GM18498 (cell line): ENCODE measurements around the gene CPZ.

ENCODE experiments used
- ATAC-seq: cut with Tn5 transposase; IDR thresholded peaks from one replicate; pipeline ENCODE4 v1.9.1; 2021; ENCODE audit warnings: mild to moderate bottlenecking, moderate library complexity; ENCODE audit not compliant: unreplicated experiment

CPZ gene

GRCh38 chr4:8579526-8580320, 12.8 kb upstream of the CPZ start:
- ATAC-seq, result no peak

GRCh38 chr4:8580321-8581093, 12.1 kb upstream of the CPZ start, which contains the start of gene GPR78:
TSS of gene GPR78 (plus strand) at chr4:8580392. CDS start at chr4:8580983, 591 bp downstream.
- ATAC-seq, result no peak

GRCh38 chr4:8581094-8581861, 11.3 kb upstream of the CPZ start:
- ATAC-seq, result no peak

- no peak for ATAC-seq
Measured at GRCh38 chr4:8582016-8582415, 10.5 kb upstream of the CPZ start.

DNA sequence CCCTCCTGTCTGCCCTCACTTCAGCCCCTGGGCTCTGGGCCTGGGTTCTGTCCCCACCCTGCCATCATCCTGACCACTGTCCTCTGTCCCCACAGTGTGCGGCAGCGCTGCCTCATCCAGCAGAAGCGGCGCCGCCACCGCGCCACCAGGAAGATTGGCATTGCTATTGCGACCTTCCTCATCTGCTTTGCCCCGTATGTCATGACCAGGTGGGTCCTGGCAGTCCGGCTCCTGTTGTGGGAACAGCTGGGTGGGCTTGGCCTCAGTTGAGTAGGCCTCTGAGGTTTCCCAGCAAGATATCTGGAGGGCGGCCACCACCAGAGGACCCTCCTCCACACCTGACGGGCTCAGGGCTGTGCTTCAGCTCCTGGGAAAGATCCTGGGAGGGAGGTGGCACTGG, 10.1 kb upstream of the CPZ start:
- no peak for ATAC-seq

DNA sequence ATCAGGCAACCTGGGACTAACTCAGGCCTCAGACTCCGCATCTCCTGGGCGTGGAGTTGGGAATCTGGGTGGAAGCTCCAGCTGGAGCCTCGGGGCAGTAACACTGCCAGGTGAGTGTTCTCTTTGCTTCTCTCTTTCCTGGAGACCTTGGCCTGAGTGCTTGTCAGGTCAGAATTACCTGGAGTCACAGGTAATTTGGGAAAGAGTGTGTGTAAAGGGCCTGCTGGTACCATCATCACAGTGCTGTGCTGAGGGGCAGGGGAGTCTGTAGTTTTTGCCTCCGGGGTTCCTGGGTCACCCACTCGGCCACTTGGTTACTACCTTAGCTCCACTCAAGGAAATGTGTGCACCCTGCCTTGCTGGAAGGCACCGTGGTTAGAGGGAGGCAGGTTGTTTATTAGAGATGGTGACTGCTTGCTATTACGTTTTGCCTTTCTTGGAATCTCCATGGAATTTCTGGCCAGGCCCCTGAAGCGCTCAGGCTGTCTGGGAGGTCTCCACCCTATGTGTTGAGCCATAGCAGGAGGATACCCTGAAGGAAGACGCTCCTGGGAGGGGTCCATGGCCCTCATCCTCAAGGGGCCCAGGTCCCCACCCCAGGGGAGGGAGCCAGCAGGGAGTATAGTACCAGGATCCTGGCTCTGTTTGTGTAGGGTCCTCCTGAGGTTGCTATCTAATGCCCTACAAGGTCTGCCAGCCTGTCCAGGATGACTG, 9.5 kb upstream of the CPZ start:
- ATAC-seq, result no peak

GRCh38 chr4:8583655-8584025, 8.9 kb upstream of the CPZ start:
- no peak for ATAC-seq

GRCh38 chr4:8585186-8585585, 7.4 kb upstream of the CPZ start:
- no peak for ATAC-seq

GRCh38 chr4:8585721-8586212, 6.8 kb upstream of the CPZ start:
- ATAC-seq, result no peak

DNA sequence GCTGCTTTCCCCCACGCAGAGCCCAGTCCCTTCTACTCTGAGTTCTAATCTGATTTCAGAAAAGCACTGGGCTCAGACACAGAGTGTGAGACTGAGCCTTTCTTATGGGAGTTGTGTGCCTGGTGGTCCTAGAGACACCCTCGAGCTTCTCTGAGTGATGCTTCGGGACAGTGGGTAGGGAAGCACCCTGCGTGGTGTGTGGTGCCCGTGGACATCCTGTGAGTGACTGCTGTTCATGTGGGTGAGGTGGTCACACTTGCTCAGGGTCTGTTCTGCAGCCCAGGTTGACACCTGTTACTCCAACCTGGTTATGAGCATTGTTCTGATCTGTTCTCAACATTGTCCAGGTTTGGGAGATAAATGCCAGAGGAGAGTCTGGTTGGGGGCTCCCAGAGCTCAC, 6.3 kb upstream of the CPZ start:
- ATAC-seq, result no peak

- ATAC-seq, result no peak
Measured at GRCh38 chr4:8586671-8587468, 5.7 kb upstream of the CPZ start.

DNA sequence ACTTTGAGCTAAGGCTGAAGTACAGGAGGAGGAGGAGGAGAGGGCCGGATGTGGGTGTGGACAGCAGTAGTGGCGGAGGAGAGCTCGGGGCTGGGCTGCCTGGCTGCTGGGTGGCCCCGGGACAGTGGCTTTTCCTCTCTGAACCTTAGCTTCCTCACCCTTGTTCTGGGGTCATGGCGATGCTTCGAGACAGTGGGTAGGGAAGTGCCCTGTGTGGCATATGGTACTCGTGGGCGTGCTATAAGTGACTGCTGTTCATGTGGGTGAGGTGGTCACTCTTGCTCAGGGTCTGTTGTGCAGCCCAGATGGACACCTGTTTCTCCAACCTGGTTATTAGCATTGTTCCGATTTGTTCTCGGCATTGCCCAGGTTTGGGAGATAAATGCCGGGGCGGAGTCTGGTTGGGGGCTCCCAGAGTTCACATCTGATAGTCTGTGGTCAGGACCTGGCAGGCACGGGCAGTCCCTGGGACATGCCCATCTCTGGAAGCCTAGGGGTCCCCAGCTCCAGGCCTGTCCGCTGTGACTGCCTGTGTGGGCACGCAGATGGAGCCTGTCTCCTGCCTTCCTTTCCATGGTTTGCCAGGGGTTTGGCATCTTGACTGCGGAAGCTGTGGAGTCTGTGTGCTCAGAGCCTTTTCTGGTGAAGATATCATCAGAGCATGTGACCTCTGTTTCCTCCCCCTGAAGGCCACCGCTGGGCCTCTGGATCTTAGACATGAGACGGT, 4.9 kb upstream of the CPZ start:
- no peak for ATAC-seq

- no peak for ATAC-seq
Measured at GRCh38 chr4:8588196-8588470, 4.4 kb upstream of the CPZ start.

DNA sequence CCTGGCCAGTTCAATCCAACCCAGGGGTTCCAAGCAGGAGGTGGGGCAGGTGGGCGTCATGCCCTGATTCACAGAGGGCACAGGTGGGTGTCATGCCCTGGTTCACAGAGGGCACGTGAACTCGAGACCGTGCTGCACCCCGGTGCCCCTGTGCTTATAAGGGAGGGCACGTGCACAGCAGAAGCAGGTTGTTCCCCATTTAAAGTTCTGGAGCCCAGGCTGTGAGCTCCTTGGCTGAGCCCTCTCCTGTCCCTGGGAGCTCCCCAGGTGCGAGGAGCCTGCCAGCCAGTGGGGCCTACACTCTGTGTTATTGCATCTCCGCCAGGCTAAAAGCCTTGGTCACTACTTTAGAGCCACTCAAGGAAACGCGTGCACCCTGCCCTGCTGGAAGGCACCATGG, 3.2 kb upstream of the CPZ start:
- no peak for ATAC-seq

DNA sequence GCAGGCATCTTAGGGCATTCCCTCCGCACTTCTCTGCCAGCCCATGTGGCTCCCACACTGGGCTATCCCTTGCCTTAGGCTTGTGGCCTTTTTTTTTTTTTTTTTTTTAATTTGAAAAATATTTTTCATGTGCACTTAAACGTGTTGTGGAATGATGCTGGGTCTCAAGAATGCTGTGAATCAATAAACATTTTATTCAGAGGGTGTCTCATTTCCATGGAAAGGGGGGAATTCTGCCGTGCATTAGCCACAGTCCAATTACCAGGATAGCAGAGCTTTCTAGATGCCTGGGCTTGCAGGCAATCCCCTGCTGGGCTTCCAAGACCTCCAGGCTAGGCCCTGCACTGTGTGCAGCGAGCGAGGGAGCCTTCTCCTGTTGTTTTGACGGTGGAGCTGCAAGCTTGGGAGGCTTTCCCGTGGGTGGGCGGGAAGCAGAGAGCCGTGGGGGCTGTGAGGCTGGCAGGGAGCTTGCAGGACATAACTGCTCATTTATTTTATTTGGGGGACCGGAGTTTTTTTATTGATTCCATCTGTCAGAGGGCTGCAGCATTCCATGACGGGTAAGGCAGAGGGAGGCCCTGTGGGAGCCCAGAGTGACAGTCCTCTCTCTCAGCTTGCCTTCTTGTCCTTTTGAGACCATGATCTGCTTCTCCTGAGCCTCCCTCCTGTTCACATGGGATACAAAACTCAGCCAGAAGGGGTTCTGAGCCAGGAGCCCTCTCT, 2.6 kb upstream of the CPZ start:
- ATAC-seq, result no peak

GRCh38 chr4:8590546-8590880, 2.1 kb upstream of the CPZ start:
- no peak for ATAC-seq

GRCh38 chr4:8591114-8591513, 1.5 kb upstream of the CPZ start:
- no peak for ATAC-seq

DNA sequence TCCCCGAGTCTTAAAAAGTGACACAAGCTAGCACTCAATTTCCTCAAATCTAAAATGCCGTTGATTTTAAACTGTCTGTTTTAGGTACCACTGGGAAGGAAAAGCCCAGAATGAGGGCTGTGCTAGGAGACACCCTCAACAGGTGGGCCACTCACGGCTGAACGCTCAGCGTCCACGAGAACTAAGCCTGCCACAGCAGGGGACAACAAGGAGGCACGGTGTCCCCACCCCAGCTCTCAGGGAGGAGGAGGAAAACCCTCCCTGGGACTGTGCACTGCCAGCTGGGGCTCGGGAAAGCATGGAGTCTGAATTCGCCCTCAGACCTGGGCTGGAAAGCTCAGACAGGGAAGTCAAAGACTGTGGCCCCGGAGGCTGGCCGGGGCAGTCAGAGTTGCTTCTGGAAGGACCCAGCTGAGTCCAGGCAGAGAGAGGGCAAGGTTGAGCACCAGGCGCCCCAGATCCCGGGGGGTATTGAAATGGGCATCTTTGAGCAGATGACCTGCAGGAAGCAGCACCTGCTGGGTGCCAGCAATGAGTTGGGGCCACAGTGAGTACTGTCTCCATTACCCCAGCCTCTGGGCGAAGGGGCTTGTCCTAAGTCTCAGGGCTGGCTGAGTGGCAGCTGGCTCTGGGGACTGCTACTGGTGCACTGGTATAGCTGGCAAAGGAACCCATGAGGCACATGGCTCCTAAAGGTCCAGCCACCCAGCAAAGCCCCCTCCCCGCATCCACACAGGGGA, 769 bp upstream of the CPZ start:
- no peak for ATAC-seq
